Upper lobe of left lung (tissue), 6 donors: Measurements from ENCODE around the gene TENM4. TPM values are rescaled to one million over a fixed set of nuclear protein-coding genes. Genes with fewer than 3 reads are reported as not detected.
A peak's percentile ranks its signal among the peaks of the same experiment; 100 is the strongest.

ENCODE experiments used
- ATAC-seq, 2 donors: fragments of 200-7000 bp; cut with Tn5 transposase; one replicate each; pipeline ENCODE4 v1.9.1; 2022; ENCODE audit warnings: mild to moderate bottlenecking in 2 of 2, moderate library complexity in 2 of 2; ENCODE audit not compliant: low FRiP score in 2 of 2
- DNase-seq, 2 donors: peaks; one replicate each; pipeline ENCODE4 v3.0.0-alpha.2; 2019 to 2020
- H3K27ac ChIP-seq, 4 donors: fragments of 200-600 bp; sonication (generic); one replicate each; pipeline ENCODE4 v1.5.1; 2016 to 2019
- H3K27me3 ChIP-seq, 4 donors: fragments of 200-600 bp; sonication (generic); one replicate each; pipeline ENCODE4 v1.5.1; 2017 to 2019
- H3K36me3 ChIP-seq, 4 donors: fragments of 200-600 bp; sonication (generic); one replicate each; pipeline ENCODE4 v1.5.1; 2016 to 2019
- H3K4me1 ChIP-seq, 4 donors: fragments of 200-600 bp; sonication (generic); one replicate each; pipeline ENCODE4 v1.5.1; 2018 to 2019
- H3K4me3 ChIP-seq, 4 donors: fragments of 200-600 bp; sonication (generic); one replicate each; pipeline ENCODE4 v1.5.1; 2017 to 2019; ENCODE audit warnings: mild to moderate bottlenecking in 2 of 4, moderate library complexity in 1 of 4
- H3K9me3 ChIP-seq, 4 donors: fragments of 200-600 bp; sonication (generic); one replicate each; pipeline ENCODE4 v1.5.1; 2018 to 2019
- EP300 ChIP-seq, 4 donors: sonication (generic); formaldehyde crosslinking; IDR thresholded peaks; one replicate each; pipeline ENCODE4 v1.5.1; 2017; ENCODE audit warnings: antibody characterized with exemption in 4 of 4, control low read depth in 2 of 4
- POLR2A ChIP-seq, 4 donors: fragments of 450-650 bp; IDR thresholded peaks; one replicate each; pipeline ENCODE4 v1.5.1; 2016 to 2017; ENCODE audit warnings: antibody characterized with exemption in 4 of 4, mild to moderate bottlenecking in 2 of 4
- POLR2AphosphoS5 ChIP-seq, 2 donors: sonication (generic); formaldehyde crosslinking; IDR thresholded peaks; one replicate each; pipeline ENCODE4 v1.5.1; 2017; ENCODE audit warnings: antibody characterized with exemption in 2 of 2
- WGBS, 2 donors: methylation state at CpG; one replicate each; pipeline ENCODE4 v1.1.5; 2017 to 2018; 5-methylcytosine and 5-hydroxymethylcytosine counted together
- total RNA-seq, 6 donors: library from RNA; depleted of rRNA in 4 of 6; stranded (reverse); fragments of >200 nt in 4 of 6; gene quantifications; one replicate each; pipeline versions ENCODE4 v1.1.0 to v1.2.1, GENCODE V29; 2016 to 2021
- TF ChIP-seq, protein P1 (sequence below), 6 experiments: fragments of 450-650 bp in 4 of 6; fragments of 200-600 bp in 2 of 6; sonication (generic) in 2 of 6; IDR thresholded peaks; one replicate each; pipeline ENCODE4 v1.5.1; 2016 to 2019; ENCODE audit warnings: antibody characterized with exemption in 6 of 6
- donor health status: DM: no; HTN: no; CAD: no; lungs with moderate emphysema.
- donor health status: DM: no; HTN: yes; CAD: no; lungs with severe emphysema.

Gene TENM4
- total RNA-seq, 6 donors from 2014 or later: 0.11 to 20.0 (median 3.7) TPM

- H3K27me3 ChIP-seq: no peaks in the 10 kb centered on the region
- no peak for ATAC-seq
- WGBS, 2 donors: 81 to 83% methylated on average over 6 of the region's 6 CpGs
- H3K4me3 ChIP-seq: no peak overlapping the region
- H3K4me1 ChIP-seq: peaks cover 3 to 11% (median 5%) of the 10 kb centered on the region in 4 donors
- H3K36me3 ChIP-seq: no peaks in the 10 kb centered on the region
- DNase-seq: no peak
- no peak for TF ChIP-seq POLR2A (IDR thresholded peaks at IDR 0.05)
- TF ChIP-seq, protein P1, sequence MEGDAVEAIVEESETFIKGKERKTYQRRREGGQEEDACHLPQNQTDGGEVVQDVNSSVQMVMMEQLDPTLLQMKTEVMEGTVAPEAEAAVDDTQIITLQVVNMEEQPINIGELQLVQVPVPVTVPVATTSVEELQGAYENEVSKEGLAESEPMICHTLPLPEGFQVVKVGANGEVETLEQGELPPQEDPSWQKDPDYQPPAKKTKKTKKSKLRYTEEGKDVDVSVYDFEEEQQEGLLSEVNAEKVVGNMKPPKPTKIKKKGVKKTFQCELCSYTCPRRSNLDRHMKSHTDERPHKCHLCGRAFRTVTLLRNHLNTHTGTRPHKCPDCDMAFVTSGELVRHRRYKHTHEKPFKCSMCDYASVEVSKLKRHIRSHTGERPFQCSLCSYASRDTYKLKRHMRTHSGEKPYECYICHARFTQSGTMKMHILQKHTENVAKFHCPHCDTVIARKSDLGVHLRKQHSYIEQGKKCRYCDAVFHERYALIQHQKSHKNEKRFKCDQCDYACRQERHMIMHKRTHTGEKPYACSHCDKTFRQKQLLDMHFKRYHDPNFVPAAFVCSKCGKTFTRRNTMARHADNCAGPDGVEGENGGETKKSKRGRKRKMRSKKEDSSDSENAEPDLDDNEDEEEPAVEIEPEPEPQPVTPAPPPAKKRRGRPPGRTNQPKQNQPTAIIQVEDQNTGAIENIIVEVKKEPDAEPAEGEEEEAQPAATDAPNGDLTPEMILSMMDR (IDR thresholded peaks at IDR 0.05): no peak
- no peak for TF ChIP-seq POLR2AphosphoS5 (IDR thresholded peaks at IDR 0.05)
- TF ChIP-seq EP300 (IDR thresholded peaks at IDR 0.05): no peak
- H3K9me3 ChIP-seq: no peaks in the 10 kb centered on the region
- no peak overlapping the region for H3K27ac ChIP-seq
Measured at GRCh38 chr11:78845496-78845895, 595.3 kb downstream of the TENM4 start.

DNA sequence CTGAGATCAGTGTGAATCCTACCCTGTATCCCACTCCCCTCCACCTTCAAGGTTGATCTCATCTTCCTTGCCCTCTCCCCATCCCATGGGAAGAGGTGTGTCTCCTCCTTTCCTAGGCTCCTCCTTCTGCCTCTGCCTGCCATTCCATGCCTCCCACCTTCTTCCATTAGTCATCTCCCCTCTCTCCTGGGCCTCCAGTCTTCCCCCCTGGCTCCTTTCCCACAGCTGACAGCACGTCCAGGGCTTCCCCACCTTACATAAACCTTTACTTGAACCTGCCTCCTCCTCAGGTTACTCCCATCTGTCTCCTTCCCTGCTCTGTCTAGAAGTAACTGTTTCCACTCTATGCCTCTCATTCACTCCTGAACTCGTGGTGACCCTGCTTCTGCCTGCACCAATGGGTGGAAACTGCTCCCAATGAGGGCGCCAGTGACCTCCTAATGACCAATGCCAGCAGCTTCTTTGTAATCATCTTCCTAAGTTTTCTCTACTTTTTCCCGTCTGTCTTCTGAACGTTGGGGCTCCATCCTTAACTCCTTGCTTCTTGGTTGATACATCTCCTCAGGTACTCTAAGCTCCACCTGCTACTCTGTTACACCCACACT is 599.3 kb downstream of the TENM4 start:
- no peak overlapping the region for H3K27ac ChIP-seq
- H3K4me3 ChIP-seq: no peak overlapping the region
- no peaks in the 10 kb centered on the region for H3K27me3 ChIP-seq
- TF ChIP-seq POLR2A (IDR thresholded peaks at IDR 0.05) (no peak), EP300 (IDR thresholded peaks at IDR 0.05) (no peak), POLR2AphosphoS5 (IDR thresholded peaks at IDR 0.05) (no peak)
- TF ChIP-seq, protein P1 (IDR thresholded peaks at IDR 0.05): no peak
- no peak for DNase-seq
- H3K36me3 ChIP-seq: no peaks in the 10 kb centered on the region
- peaks cover 3 to 13% (median 6%) of the 10 kb centered on the region in 4 donors for H3K4me1 ChIP-seq
- 60 to 65% methylated on average over 5 of the region's 5 CpGs for WGBS, 2 donors
- H3K9me3 ChIP-seq: no peaks in the 10 kb centered on the region
- peak in 1 of 2 donors; percentile 7 for ATAC-seq

GRCh38 chr11:78840623-78841022 is 600.2 kb downstream of the TENM4 start:
- TF ChIP-seq POLR2A (IDR thresholded peaks at IDR 0.05): no peak
- TF ChIP-seq, protein P1 (IDR thresholded peaks at IDR 0.05): no peak
- peak in 1 of 4 donors; percentile 34 for TF ChIP-seq EP300 (IDR thresholded peaks at IDR 0.05)
- TF ChIP-seq POLR2AphosphoS5 (IDR thresholded peaks at IDR 0.05): peak in 1 of 2 donors; percentile 67
- peaks cover 3 to 13% (median 6%) of the 10 kb centered on the region in 4 donors for H3K4me1 ChIP-seq
- WGBS, 2 donors: 59% methylated on average over 4 of the region's 4 CpGs
- ATAC-seq (peak; percentile 25 to 82), DNase-seq (no peak)
- no peaks in the 10 kb centered on the region for H3K36me3 ChIP-seq
- H3K9me3 ChIP-seq: no peaks in the 10 kb centered on the region
- peak overlapping the region in 3 of 4 donors; percentile 32 to 46 (median 35) for H3K27ac ChIP-seq
- no peaks in the 10 kb centered on the region for H3K27me3 ChIP-seq
- H3K4me3 ChIP-seq: no peak overlapping the region

- no peak overlapping the region for H3K4me3 ChIP-seq
- WGBS, 2 donors: 57 to 67% methylated on average over 3 of the region's 3 CpGs
- peaks cover 3 to 13% (median 6%) of the 10 kb centered on the region in 4 donors for H3K4me1 ChIP-seq
- TF ChIP-seq EP300 (IDR thresholded peaks at IDR 0.05) (no peak), POLR2AphosphoS5 (IDR thresholded peaks at IDR 0.05) (no peak), POLR2A (IDR thresholded peaks at IDR 0.05) (no peak)
- TF ChIP-seq, protein P1 (IDR thresholded peaks at IDR 0.05): no peak
- DNase-seq (no peak), ATAC-seq (peak; percentile 17 to 74)
- no peaks in the 10 kb centered on the region for H3K27me3 ChIP-seq
- H3K27ac ChIP-seq: peak overlapping the region in 3 of 4 donors; percentile 32 to 46 (median 35)
- no peaks in the 10 kb centered on the region for H3K36me3 ChIP-seq
- H3K9me3 ChIP-seq: no peaks in the 10 kb centered on the region
Measured at GRCh38 chr11:78840200-78840599, 600.6 kb downstream of the TENM4 start.

GRCh38 chr11:78838417-78838816 is 602.4 kb downstream of the TENM4 start:
- Histone ChIP-seq H3K27ac (no peak overlapping the region), H3K4me3 (no peak overlapping the region), H3K9me3 (no peaks in the 10 kb centered on the region), H3K4me1 (peaks cover 3 to 13% (median 6%) of the 10 kb centered on the region in 4 donors), H3K27me3 (no peaks in the 10 kb centered on the region), H3K36me3 (no peaks in the 10 kb centered on the region)
- ATAC-seq (no peak), DNase-seq (no peak)
- 47 to 63% methylated on average over 2 of the region's 2 CpGs for WGBS, 2 donors
- no peak for TF ChIP-seq POLR2A (IDR thresholded peaks at IDR 0.05)
- TF ChIP-seq, protein P1 (IDR thresholded peaks at IDR 0.05): peak in 1 of 6 experiments; percentile 12
- TF ChIP-seq EP300 (IDR thresholded peaks at IDR 0.05): no peak
